Stimulated activated CD8-positive, alpha-beta memory T cell treated with anti-CD3 and anti-CD28 coated beads, Interleukin-15, amount 100 ng/mL, for 1 hour (primary cell): ENCODE data around the gene NAPA.

ENCODE experiments used
- DNase-seq: peaks from one replicate; pipeline ENCODE4 v3.0.0-alpha.2; 2020; ENCODE audit warnings: low read depth

NAPA gene

GRCh38 chr19:47499863-47500830 is 14.7 kb downstream of the NAPA start:
- no peak for DNase-seq

GRCh38 chr19:47499371-47499770 is 15.5 kb downstream of the NAPA start:
- DNase-seq: no peak

GRCh38 chr19:47498561-47498960 is 16.3 kb downstream of the NAPA start:
- DNase-seq: no peak

DNA sequence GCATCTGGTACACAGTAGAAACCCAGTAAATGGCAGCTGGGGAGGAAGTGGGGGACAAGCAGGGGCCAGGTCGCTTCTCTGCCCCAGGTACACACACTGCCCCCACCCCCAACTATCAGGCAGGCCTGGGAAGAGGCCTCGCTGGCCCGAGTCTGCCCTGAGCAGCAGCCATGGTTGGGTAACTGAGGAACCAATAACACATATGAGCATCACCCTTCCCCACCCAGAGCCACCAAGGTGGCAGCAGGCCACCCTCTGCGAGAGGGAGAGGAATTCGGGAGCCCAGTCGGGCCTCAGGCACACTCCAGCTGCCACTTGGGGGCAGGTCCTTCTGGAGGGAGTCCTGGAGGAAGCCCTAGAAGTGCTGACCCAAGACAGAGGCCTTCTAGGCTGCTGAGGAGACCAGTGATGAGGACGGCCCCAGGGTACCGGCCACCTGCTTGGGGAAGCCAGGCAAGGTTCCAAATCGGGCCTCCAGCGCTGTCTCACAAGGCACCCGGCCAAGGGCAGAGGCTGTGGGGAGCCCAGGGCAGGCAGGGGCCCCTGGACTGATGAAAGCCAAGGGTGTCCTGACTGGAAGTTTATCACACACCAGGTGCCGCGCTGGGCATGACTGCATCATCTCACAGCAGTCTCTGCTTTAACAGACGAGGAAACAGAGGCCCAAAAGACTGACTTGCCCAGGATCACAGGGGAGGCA is 16.9 kb downstream of the NAPA start:
- no peak for DNase-seq

DNA sequence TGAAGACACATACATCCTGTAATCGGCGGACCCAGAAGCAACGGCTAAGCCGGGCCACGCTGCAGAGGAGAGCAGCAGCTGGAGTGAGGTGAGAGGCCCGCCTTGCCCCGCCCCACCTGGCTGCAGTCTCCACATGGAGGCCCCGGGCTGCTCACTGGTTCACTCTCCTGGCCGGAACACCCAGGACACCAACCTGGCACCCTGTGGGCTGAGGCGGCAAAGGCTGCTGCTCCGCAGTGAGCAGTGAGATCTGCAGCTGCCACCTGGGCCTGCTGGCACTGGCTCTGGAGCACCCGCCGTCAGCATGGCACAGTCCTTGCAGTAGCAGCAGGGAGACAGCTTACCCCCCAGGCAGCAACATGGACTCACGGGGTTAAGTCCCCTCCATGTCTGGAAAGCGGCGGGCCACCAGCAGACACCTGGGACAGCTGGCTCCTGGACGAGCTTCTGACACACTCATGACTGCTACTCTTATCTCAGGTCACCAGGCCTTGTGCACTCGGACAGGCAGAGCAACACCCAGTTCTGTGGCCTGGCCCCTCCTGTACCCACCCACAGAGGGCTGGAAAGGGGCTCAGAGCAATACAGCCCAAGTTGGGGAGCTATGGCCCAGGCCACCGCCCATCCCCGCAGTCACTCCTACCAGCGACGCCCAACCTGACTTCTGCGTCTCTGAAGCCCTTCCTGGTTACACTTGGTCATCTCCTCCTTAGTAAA is 17.7 kb downstream of the NAPA start:
- no peak for DNase-seq

DNA sequence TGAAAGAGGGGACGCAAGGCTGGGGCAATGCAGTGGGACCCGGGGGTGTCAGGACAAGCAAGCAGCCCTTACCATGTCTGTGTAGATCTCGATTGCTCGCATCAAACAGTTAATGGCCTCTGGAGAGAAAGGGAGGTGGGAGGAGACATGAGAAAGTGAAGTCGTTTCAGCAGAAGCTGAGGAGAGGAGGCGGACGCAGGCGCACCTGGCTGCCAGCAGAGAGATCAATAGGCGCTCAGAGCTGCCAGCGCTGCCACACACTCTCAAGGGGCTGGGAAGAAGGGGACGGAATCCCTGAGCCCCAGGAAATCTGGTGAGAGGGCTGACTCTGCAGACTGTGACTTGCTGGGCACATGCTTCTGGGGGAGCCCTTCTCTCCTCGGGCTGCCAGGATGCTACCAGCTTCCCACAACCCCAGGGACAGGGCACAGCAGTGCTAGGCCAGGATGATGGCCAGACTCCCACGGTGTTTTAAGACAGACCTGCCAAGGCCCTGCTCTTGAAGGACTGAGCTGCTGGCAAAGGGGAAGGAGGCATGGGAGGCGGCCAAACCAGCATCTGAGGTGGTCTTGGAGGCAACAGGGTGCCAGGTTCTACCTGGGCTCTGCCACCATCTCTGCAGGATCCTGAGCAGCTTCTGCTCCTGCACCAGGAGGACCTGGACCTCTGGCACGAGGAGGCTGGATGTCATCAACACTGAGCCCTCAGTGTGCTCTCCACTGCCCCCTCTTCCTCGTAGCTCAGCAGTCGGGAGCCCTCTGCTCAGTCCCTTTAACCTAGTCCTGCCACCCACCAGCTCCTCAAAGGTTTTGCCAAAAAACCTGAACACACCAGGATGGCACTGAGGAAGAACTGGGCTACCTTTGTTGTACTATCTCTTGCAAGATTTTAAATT is 19.1 kb downstream of the NAPA start:
- no peak for DNase-seq

DNA sequence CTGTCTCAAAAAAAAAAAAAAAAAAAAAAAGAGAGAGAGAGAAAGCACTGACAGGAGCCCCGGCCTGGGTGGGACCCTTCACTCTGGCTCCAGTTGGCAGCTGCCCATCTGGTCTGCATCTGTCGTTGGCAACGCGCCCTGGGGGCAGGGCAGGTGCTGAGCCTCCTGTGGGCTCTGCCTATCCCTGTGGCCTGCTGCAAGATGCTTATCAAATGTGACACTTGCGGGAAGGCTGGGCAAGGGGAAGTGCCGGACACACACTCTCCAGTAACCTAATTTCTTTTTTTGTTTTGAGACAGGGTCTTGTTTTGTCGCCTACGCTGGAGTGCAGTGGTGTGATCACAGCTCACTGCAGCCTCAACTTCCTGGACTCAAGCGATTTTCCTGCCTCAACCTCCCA is 20.1 kb downstream of the NAPA start:
- no peak for DNase-seq

- DNase-seq: no peak
Measured at GRCh38 chr19:47494211-47494547, 20.7 kb downstream of the NAPA start.

DNA sequence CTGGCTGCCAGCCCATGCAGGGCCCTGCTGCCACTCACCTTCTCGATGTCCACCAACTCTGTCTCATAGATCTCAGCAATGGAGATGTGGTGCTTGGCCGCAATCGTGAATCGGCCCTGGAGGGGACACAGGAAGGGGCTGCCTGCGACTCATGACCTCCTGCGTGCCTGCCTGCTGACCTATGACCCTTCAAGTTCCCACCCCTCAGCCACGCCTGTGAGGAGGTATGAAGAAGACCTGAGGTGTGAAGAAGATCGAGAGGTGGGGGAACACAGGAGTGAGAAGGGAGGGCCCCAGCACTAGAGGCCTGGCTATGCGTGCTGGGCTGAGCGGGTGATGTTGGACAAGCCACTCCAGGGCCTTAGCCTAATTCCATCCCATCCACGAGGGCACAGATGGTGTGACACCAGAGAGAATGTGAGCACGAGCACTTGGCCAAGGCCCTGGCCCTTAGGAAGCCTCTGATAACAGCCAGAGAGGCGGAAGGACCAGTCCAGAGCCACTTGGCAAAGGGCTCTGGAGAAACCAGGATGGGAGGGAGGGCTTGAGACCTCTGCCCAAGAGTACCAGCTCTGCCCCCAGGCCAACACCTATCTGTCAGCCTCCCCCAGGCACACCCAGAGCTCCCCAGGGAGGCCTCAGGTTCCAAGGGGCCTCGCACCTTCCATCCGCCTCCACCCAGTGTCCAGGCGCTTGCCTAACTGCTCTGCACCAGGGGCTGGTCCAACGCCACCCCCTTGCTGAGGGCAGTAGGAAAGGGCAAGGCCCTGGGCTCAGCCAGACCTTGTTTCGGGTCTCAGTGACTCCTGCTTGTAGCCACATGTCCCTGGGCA is 21.3 kb downstream of the NAPA start:
- DNase-seq: no peak

- DNase-seq: no peak
Measured at GRCh38 chr19:47492571-47493377, 22.1 kb downstream of the NAPA start.

DNA sequence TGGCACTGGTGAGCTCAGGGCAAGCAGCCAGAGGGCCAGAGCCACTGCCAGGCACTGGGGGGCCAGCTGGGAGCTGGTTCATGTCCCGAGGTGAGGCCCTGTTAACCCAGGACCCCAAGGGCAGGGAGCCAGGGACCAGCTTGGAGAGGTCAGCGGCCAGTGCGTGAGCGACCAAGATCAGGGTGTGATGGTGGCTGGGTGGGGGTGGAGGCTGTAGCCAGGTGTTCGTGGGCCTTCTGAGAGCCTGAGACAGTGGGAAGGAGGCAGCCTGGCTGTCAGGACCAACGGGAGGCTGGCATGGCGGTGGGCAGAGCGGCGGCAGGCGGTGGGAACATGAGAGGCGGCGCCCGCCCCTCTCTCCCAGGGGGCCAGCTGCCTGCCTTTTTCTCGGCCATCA is 22.7 kb downstream of the NAPA start:
- no peak for DNase-seq

GRCh38 chr19:47491358-47492136 is 23.3 kb downstream of the NAPA start:
- no peak for DNase-seq

GRCh38 chr19:47490847-47491246 is 24.0 kb downstream of the NAPA start:
- no peak for DNase-seq

- no peak for DNase-seq
Measured at GRCh38 chr19:47490031-47490430, 24.8 kb downstream of the NAPA start.

- DNase-seq: no peak
Measured at GRCh38 chr19:47489072-47489914, 25.6 kb downstream of the NAPA start.

DNA sequence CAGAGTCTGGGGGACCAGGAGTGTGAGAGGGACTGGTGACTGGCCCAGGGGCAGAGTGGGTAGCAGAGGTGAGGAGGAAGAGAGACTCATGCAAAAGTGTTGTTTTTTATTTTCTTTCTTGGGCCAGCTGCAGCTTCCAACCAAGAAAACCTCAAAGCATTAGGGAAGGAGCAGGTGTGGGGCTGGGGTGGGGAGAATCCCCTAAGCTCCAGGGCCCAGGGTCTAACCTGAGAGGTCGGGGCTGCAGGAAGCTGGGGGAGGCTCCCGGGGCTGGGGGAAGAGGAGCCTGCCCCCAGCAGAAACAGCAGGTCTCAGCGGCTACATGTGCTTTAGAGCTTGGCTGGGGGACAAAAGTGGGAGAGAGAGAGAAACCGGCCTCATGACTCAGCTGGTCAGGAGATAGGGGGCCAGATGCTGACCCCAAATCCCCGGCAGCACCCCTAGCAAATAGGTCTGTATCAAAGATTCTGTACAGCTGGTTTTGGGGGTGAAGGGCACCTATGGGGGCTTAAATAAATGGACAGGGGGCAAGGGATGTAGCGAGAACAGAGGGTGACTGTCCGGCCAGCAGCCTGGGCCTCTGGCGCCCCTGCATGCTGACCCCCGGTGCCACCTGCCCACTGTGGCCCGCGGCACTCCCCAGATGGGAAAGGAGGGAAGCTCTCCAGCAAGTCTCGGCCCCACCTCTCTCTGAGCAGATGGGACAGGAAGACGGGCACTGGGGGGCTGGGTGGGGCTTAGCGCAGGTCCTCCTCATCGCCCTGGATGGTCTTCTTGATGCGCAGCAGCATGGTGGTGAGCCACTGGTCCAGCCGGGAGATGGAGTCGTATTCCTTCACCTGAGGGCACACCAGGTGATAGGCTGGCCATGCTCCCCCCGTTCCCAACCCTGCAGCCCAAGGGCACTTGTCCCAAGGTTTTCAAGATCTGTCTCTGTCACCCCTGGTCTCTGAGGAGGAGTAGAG is 27.0 kb downstream of the NAPA start:
- no peak for DNase-seq

- DNase-seq: no peak
Measured at GRCh38 chr19:47486900-47487299, 28.0 kb downstream of the NAPA start.
